Thyroid gland (tissue), 4 donors: ENCODE data around the gene DNM3. TPM values are rescaled to one million over a fixed set of nuclear protein-coding genes. Genes with fewer than 3 reads are reported as not detected.

Experiments used
- DNase-seq, 2 donors: peaks; one replicate each; pipeline ENCODE4 v3.0.0-alpha.2; 2019
- H3K27ac ChIP-seq, 3 donors: fragments of 200-600 bp; sonication (generic); 1 replicate in 2 of 3; 2 replicates in 1 of 3; pipeline ENCODE4 v1.5.1; 2016 to 2019; ENCODE audit warnings: mild to moderate bottlenecking in 1 of 3, moderate library complexity in 1 of 3
- H3K27me3 ChIP-seq: fragments of 200-600 bp; sonication (generic); one replicate; pipeline ENCODE4 v1.5.1; 2019
- H3K36me3 ChIP-seq, 2 donors: fragments of 200-600 bp; sonication (generic); one replicate each; pipeline ENCODE4 v1.5.1; 2016 to 2019
- H3K4me1 ChIP-seq, 2 donors: fragments of 200-600 bp; sonication (generic); one replicate each; pipeline ENCODE4 v1.5.1; 2017 to 2019
- H3K4me3 ChIP-seq, 3 donors: fragments of 200-600 bp; sonication (generic); replicated peaks in 1 of 3; 1 replicate in 2 of 3; 2 replicates in 1 of 3; pipeline ENCODE4 v1.5.1; 2016; ENCODE audit warnings: mild to moderate bottlenecking in 1 of 3
- H3K9me3 ChIP-seq: fragments of 200-600 bp; sonication (generic); one replicate; pipeline ENCODE4 v1.5.1; 2017
- CTCF ChIP-seq, 6 experiments: fragments of 200-600 bp in 3 of 6; fragments of 450-650 bp in 3 of 6; sonication (generic) in 3 of 6; IDR thresholded peaks; one replicate each; pipeline ENCODE4 v1.5.1; 2016 to 2019; ENCODE audit warnings: antibody characterized with exemption in 6 of 6, mild to moderate bottlenecking in 2 of 6, inconsistent platforms in 1 of 6, moderate library complexity in 1 of 6
- POLR2A ChIP-seq, 2 donors: fragments of 450-650 bp; IDR thresholded peaks; one replicate each; pipeline ENCODE4 v1.6.1; 2017; ENCODE audit warnings: antibody characterized with exemption in 2 of 2, mild to moderate bottlenecking in 2 of 2, moderate library complexity in 1 of 2
- WGBS, 2 donors: methylation state at CpG; one replicate each; pipeline ENCODE4 v1.1.5; 2017; 5-methylcytosine and 5-hydroxymethylcytosine counted together
- intact Hi-C: fragments of 100-400 bp; cut with DNase I; formaldehyde crosslinking; loops from one replicate; pipeline ENCODE4 v1.15.1; 2023
- total RNA-seq, 4 donors: library from RNA; depleted of rRNA; stranded (reverse); fragments of >200 nt; gene quantifications; one replicate each; pipeline ENCODE4 v1.2.3, GENCODE V29; 2016

The DNM3 gene
- total RNA-seq, 4 donors from 2014 or later: 9.0 to 13.6 (median 10.8) TPM

GRCh38 chr1:172341697-172342096 lies 500.4 kb downstream of the DNM3 start:
- DNase-seq: no peak
- Histone ChIP-seq H3K4me3 (no peak overlapping the region), H3K4me1 (peaks cover 21 to 26% of the 10 kb centered on the region in 2 donors), H3K27me3 (no peaks in the 10 kb centered on the region), H3K9me3 (no peaks in the 10 kb centered on the region), H3K27ac (no peak overlapping the region), H3K36me3 (no peaks in the 10 kb centered on the region)
- TF ChIP-seq POLR2A (IDR thresholded peaks at IDR 0.05) (no peak), CTCF (IDR thresholded peaks at IDR 0.05) (no peak)
- intact Hi-C loops: no loop called here
- 96 to 97% methylated on average over 4 of the region's 4 CpGs for WGBS, 2 donors

GRCh38 chr1:172342584-172343239 lies 501.4 kb downstream of the DNM3 start:
- Histone ChIP-seq H3K4me3 (no peak overlapping the region), H3K27ac (peak overlapping the region in 2 of 3 donors; percentile 78 to 87), H3K4me1 (peaks cover 21 to 26% of the 10 kb centered on the region in 2 donors), H3K36me3 (no peaks in the 10 kb centered on the region), H3K9me3 (no peaks in the 10 kb centered on the region), H3K27me3 (no peaks in the 10 kb centered on the region)
- intact Hi-C loops: no loop called here
- TF ChIP-seq CTCF (IDR thresholded peaks at IDR 0.05): no peak
- TF ChIP-seq POLR2A (IDR thresholded peaks at IDR 0.05): no peak
- DNase-seq: no peak
- 84 to 87% methylated on average over 4 of the region's 4 CpGs for WGBS, 2 donors

- H3K36me3 ChIP-seq: no peaks in the 10 kb centered on the region
- no peak overlapping the region for H3K4me3 ChIP-seq
- DNase-seq: peak; percentile 8 to 11
- no peaks in the 10 kb centered on the region for H3K9me3 ChIP-seq
- H3K27me3 ChIP-seq: no peaks in the 10 kb centered on the region
- TF ChIP-seq CTCF (IDR thresholded peaks at IDR 0.05): no peak
- TF ChIP-seq POLR2A (IDR thresholded peaks at IDR 0.05): peak in 1 of 2 donors; percentile 18
- 29 to 37% methylated on average over 11 of the region's 11 CpGs for whole genome bisulfite sequencing, 2 donors
- peaks cover 21 to 26% of the 10 kb centered on the region in 2 donors for H3K4me1 ChIP-seq
- intact Hi-C loops: no loop called here
- peak overlapping the region; percentile 74 to 87 (median 78) for H3K27ac ChIP-seq
These were observed 502.2 kb downstream of the DNM3 start for GRCh38 chr1:172343240-172344160.

- Histone ChIP-seq H3K9me3 (no peaks in the 10 kb centered on the region), H3K27ac (peak overlapping the region; percentile 74 to 87 (median 78)), H3K36me3 (no peaks in the 10 kb centered on the region), H3K4me1 (peaks cover 21 to 26% of the 10 kb centered on the region in 2 donors), H3K27me3 (no peaks in the 10 kb centered on the region), H3K4me3 (no peak overlapping the region)
- intact Hi-C loops: no loop called here
- TF ChIP-seq CTCF (IDR thresholded peaks at IDR 0.05) (no peak), POLR2A (IDR thresholded peaks at IDR 0.05) (no peak)
- 83 to 89% methylated on average over 7 of the region's 7 CpGs for WGBS, 2 donors
- DNase-seq: no peak
These were observed 503.1 kb downstream of the DNM3 start for GRCh38 chr1:172344444-172344843.

GRCh38 chr1:172345077-172345476 lies 503.8 kb downstream of the DNM3 start:
- Histone ChIP-seq H3K4me3 (no peak overlapping the region), H3K27me3 (no peaks in the 10 kb centered on the region), H3K27ac (peak overlapping the region; percentile 74 to 87 (median 78)), H3K36me3 (no peaks in the 10 kb centered on the region), H3K4me1 (peaks cover 21 to 26% of the 10 kb centered on the region in 2 donors), H3K9me3 (no peaks in the 10 kb centered on the region)
- no peak for DNase-seq
- WGBS, 2 donors: 80 to 83% methylated on average over 1 of the region's 1 CpG
- no peak for TF ChIP-seq CTCF (IDR thresholded peaks at IDR 0.05)
- TF ChIP-seq POLR2A (IDR thresholded peaks at IDR 0.05): no peak
- intact Hi-C loops: no loop called here
